COLO668 (cell line): Measurements from ENCODE around the gene NELL1.

Experiments
- DNase-seq: peaks from one replicate; lab custom pipeline; 2025; ENCODE audit not compliant: unreplicated experiment; lab: John Stamatoyannopoulos, UW

The NELL1 gene

GRCh38 chr11:21614961-21615360 is 945.6 kb downstream of the NELL1 start:
- DNase-seq, result no peak

GRCh38 chr11:21615955-21616371 is 946.6 kb downstream of the NELL1 start:
- no peak for DNase-seq

GRCh38 chr11:21622566-21622965 is 953.2 kb downstream of the NELL1 start:
- no peak for DNase-seq

- no peak for DNase-seq
Observed at GRCh38 chr11:21622995-21623394, 953.6 kb downstream of the NELL1 start.
